ENCODE measurements around the gene OTOG.

The OTOG gene

DNA sequence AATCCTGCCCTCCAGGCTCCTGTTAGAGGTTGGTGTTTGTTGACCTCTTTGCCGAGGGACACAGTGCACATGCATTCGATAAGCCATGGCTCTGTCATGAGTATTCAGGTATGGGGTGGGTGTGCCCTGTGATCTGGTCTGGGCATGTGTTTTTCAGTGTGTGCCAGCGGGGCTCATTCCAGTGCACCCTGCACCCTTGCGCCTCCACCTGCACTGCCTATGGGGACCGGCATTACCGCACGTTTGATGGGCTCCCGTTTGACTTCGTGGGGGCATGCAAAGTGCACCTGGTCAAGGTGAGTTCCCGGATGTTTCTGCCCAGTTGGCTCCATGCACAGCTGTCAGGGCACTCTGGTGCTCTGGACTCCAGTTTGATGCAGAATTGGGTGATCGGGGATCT is 44.2 kb downstream of the OTOG start:
- no peak for DNase-seq

- no peak for DNase-seq
Measured at GRCh38 chr11:17593466-17594245, 46.6 kb downstream of the OTOG start.

DNA sequence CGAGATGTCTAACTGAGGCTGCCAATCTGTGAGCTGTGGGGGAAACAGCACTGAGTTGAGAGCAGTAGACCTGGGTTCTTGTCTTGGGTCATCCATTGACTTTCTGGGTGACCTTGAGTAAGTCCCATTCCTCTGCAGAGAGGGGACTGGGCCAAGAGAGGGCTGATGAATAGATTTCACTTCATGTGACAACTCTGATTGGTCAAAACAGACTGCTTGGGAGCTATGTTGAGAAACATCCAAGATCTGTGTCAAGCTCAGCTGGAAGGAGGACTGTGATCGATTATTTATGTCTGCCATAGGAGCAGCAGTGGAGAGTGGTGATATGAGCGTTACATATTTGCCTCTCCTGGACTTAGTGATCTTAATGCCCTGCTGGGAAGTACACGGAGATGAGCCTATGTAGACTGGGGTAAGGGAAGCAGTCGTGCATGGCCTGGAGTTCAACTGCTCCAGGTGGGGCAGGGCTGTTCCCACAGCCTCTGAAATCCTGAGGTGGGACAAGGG is 47.7 kb downstream of the OTOG start:
- no peak for DNase-seq

GRCh38 chr11:17595526-17596309 is 48.7 kb downstream of the OTOG start:
- no peak for DNase-seq

GRCh38 chr11:17596310-17596669 is 49.2 kb downstream of the OTOG start:
- DNase-seq: no peak

DNA sequence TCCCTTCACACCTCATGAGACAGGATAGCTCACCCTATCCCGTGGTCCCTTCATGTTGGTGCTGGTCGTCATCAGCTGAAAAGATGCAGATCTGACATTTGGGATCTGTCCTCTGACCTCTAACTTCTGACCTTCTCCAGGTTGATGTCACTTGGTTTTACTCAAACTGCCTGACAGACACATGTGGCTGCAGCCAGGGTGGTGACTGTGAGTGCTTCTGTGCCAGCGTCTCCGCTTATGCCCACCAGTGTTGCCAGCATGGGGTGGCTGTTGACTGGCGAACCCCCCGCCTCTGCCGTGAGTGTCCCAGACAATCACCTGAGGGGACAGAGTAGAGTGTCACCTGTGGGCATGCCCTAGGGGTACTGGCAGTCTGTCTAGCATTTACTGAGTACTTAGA is 49.7 kb downstream of the OTOG start:
- DNase-seq: no peak

GRCh38 chr11:17597770-17598169 is 50.7 kb downstream of the OTOG start:
- DNase-seq: no peak

- DNase-seq: peak; percentile 68
Measured at GRCh38 chr11:17598700-17599459, 51.8 kb downstream of the OTOG start.

DNA sequence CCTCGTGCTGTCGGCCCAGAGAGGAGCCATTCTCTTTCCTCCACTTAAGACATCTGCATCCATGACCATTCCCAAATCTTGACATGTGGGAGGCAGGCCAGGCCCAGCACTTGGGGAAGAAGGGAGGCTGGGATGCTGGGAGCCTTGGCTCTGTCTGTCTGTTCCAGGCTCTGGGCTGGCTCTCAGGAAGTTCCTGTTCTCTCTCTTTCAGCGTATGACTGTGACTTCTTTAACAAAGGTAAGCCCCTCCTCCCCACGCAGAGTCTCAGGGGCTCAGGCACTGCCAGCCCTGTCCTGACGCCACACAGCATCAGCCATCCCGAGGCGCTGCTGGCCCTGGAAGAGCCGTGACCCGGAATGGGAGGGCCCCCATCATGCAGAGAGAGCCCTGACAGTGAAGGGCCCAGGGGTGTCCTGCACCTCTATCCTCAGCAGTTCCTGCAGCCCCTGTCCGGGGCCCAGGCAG is 52.4 kb downstream of the OTOG start:
- no peak for DNase-seq

- DNase-seq: no peak
Measured at GRCh38 chr11:17600316-17601255, 53.5 kb downstream of the OTOG start.

- no peak for DNase-seq
Measured at GRCh38 chr11:17601256-17601671, 54.2 kb downstream of the OTOG start.

DNA sequence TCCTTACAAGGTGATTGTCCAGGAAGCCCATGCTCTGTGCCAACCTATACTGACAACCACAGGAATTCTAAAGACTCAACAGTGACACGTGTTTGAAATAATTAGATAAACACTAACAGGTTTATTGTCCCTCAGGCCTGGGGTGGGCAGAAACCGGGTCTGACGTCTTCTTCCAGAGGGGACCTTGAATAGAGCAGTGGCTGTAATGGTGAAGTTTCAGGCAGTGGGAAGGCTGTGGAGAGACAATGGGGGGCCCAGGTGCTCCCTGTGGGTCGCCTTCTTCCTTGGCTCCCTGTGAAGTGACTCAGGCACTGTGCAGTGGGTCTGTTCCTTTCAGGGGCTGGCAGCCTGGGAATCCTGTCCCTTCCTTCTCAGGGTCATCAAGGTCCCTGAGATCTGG is 54.6 kb downstream of the OTOG start:
- no peak for DNase-seq

GRCh38 chr11:17602105-17603001 is 55.3 kb downstream of the OTOG start:
- no peak for DNase-seq

DNA sequence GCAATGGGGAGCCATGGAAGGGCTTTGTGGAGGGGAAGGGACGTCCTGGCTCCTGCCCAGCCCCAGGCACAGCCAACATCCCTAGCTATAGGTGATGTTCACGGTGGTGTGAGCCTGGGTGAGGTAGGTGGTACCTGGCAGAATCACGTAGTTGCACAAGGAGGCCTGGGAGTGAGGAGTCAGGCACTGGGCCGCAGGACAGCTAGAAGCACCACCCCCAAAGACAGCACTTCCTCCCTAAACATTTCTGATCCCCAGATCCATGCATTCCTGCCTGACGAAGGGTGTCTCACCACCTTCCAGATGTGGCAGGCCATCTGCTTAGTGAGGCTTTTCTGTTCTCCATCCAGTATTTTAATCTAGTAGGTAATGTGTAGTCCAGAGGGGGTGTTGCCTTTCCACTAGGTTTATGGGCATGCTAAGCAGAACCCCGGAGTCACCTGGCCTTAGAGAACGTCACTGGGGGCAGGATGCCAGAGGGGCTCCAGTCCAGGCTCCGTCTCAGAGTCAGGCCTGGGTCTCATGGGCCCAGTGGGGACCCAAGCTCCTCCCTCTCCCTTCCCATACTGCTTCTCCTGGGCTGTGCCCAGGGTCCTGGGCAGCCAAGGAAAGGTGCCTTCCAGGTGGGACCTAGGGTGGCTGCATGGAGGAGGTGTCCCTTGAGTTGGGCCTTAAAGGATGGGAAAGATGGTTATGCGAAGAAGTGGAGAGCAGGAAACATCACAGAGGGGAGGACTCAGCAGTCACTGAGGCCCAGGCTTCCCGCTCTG is 56.2 kb downstream of the OTOG start:
- DNase-seq: no peak

DNA sequence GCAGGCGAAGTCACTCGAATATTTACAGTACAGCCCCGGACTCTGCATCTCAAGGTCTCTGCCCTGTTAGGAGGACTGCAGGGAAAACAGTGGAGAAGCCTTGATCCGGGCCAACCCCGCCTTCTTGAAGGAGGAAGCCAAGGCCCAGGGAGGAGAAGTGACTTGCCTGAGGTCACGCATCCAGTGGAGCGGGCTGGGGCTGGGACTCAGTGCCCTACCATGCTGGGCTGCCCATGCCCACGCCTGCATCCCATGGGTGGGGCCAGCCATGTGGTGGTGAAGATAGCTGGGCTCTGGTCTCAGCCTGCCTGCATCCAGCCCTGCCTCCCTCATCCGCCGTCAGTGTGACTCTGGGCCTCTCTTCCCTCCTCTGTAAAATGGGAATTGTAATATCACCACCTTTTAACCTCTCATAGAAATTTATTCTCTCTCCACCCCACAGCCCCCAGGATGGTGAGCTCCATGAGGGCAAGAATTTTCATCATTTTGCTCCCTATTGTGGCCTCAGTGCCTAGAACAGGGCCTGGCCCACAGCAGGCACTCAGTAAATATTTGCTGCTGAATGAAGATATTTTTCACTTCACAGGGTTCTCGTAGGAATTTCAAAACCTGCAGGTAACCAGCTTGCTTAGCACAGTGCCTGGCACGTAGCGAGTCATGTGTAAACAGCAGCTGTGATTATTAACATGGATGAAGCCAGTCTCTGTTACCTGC is 57.3 kb downstream of the OTOG start:
- no peak for DNase-seq

- DNase-seq: no peak
Measured at GRCh38 chr11:17604915-17605233, 57.8 kb downstream of the OTOG start.

GRCh38 chr11:17605651-17606122 is 58.6 kb downstream of the OTOG start:
- DNase-seq: no peak

GRCh38 chr11:17606233-17607082 is 59.4 kb downstream of the OTOG start:
- DNase-seq: no peak

DNA sequence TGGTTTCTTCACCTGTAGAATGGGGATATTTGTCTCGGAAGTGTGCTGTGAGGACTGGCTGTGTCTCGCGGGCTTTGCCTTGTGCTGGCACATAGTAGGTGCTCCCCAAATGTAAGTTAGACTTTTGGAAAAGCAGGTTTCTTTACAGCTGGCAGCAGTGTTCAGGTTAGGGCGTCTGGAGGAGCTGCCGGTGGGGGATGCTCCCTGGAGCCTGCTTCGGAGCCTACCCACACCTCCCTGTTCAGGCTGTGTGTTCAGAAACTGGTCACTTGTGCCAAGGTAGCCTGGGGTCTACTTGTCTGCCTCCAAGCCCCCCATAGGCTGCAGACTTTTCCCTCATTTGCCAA is 60.0 kb downstream of the OTOG start:
- no peak for DNase-seq

All from CD4-positive, alpha-beta T cell treated with Interleukin-17A for 4 hours (primary cell).